Mesothelial cell of epicardium (in vitro differentiated cells): Measurements from ENCODE around the gene FAM81B. TPM values are rescaled to one million over a fixed set of nuclear protein-coding genes. Genes with fewer than 3 reads are reported as not detected.

Source experiments
- DNase-seq, 2 experiments: peaks; one replicate each; pipeline ENCODE4 v3.0.0; 2021; ENCODE audit warnings: low spot score in 2 of 2; ENCODE audit not compliant: unreplicated experiment in 2 of 2
- H3K27ac Mint-ChIP-seq: 2 replicates; pipeline ENCODE4 v1.8.0; 2021; ENCODE audit warnings: mixed read lengths
- H3K27me3 Mint-ChIP-seq: 2 replicates; pipeline ENCODE4 v1.8.0; 2021; ENCODE audit warnings: low read depth, mixed read lengths
- H3K36me3 Mint-ChIP-seq: 2 replicates; pipeline ENCODE4 v1.8.0; 2021; ENCODE audit warnings: mixed read lengths
- H3K4me1 Mint-ChIP-seq: 2 replicates; pipeline ENCODE4 v1.8.0; 2021; ENCODE audit warnings: mixed read lengths
- H3K4me3 Mint-ChIP-seq: 2 replicates; pipeline ENCODE4 v1.8.0; 2021; ENCODE audit warnings: mild to moderate bottlenecking, moderate library complexity, mixed read lengths
- H3K9me3 Mint-ChIP-seq: 2 replicates; pipeline ENCODE4 v1.8.0; 2021; ENCODE audit warnings: mixed read lengths
- total RNA-seq: library from RNA; stranded (reverse); gene quantifications from 3 replicates; pipeline ENCODE4 v1.2.1, GENCODE V29; 2021
- TF ChIP-seq, protein P1 (sequence below): fragments of 200-600 bp; sonication (generic); IDR thresholded peaks from one replicate; pipeline ENCODE4 v1.5.0; 2021; ENCODE audit warnings: antibody characterized with exemption; ENCODE audit not compliant: unreplicated experiment

FAM81B gene
- total RNA-seq, 1 donor from 2014 or later = 4.0 TPM

DNA sequence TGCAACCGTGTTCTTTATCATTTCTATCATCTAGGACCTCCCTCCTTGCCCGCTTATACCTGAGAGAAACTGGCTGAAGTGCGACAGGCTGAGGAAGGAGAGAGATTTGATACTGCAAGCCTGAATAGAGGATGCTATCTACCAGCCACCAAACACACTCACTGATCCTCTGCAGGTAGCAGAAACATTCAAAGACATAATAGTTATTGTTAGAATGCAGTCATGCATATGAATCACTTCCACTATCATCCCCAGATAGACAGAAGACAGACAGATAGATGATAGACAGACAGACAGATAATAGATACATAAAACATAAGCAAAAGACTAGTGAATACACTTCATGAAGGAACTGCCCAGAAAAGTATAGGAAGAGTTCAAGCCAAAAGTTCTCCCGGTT is 32.9 kb downstream of the FAM81B start:
- peaks cover 4% of the 10 kb centered on the region for H3K27me3 Mint-ChIP-seq

DNA sequence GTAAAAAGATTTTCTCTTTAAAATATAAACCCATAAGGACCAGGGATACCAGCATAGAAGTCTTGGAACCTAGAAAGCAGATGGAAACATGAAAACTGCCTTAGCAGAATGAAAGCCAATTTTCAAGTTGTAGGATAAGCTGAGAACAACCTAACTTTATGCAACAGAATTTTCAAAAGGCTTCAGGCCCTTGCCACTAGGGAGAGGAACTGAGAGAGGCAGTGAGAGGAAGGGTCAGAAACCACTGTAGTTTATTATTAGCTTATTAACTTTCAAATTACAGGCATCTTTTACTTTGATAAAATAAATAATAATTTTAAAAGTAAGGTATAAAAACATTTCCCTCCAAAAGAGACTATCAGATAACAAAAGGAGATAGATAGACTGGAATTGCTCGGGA is 33.4 kb downstream of the FAM81B start:
- TF ChIP-seq, protein P1, sequence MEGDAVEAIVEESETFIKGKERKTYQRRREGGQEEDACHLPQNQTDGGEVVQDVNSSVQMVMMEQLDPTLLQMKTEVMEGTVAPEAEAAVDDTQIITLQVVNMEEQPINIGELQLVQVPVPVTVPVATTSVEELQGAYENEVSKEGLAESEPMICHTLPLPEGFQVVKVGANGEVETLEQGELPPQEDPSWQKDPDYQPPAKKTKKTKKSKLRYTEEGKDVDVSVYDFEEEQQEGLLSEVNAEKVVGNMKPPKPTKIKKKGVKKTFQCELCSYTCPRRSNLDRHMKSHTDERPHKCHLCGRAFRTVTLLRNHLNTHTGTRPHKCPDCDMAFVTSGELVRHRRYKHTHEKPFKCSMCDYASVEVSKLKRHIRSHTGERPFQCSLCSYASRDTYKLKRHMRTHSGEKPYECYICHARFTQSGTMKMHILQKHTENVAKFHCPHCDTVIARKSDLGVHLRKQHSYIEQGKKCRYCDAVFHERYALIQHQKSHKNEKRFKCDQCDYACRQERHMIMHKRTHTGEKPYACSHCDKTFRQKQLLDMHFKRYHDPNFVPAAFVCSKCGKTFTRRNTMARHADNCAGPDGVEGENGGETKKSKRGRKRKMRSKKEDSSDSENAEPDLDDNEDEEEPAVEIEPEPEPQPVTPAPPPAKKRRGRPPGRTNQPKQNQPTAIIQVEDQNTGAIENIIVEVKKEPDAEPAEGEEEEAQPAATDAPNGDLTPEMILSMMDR = no peak
- peaks cover 17% of the 10 kb centered on the region for H3K4me1 Mint-ChIP-seq
- no peak overlapping the region for H3K27ac Mint-ChIP-seq

More for the DNA sequence above, 32.9 kb downstream of the FAM81B start:
- Mint-ChIP-seq H3K36me3 (no peaks in the 10 kb centered on the region), H3K4me1 (peaks cover 17% of the 10 kb centered on the region), H3K27ac (no peak overlapping the region), H3K4me3 (no peak overlapping the region), H3K9me3 (peaks cover 9% of the 10 kb centered on the region)
- TF ChIP-seq, protein P1 = no peak
- DNase-seq = no peak

DNA sequence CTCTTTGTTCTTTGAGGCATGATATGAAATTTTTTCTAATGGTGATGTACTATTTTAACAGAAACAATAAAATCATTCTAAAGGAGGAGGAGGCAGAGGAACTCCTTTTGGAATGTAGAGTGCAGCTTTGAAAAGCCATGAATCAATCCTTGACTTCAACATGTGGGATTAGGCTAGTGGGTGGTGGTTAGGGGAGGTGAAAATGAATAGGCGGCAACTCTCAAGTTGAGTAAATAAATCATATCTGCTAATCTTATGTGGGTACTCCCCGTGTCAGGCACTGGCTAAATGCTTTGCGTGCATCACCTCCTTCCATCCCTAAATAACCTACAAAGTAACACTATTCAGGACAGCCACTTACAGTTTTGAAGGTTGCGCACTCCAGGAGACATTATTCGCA is 35.1 kb downstream of the FAM81B start:
- Mint-ChIP-seq H3K4me1 (peaks cover 17% of the 10 kb centered on the region), H3K36me3 (no peaks in the 10 kb centered on the region), H3K4me3 (no peak overlapping the region), H3K9me3 (peaks cover 6% of the 10 kb centered on the region), H3K27ac (no peak overlapping the region), H3K27me3 (peaks cover 4% of the 10 kb centered on the region)
- DNase-seq = no peak
- TF ChIP-seq, protein P1 = no peak

More for the DNA sequence above, 33.4 kb downstream of the FAM81B start:
- H3K36me3 Mint-ChIP-seq = no peaks in the 10 kb centered on the region
- peaks cover 4% of the 10 kb centered on the region for H3K27me3 Mint-ChIP-seq
- no peak for DNase-seq
- peaks cover 9% of the 10 kb centered on the region for H3K9me3 Mint-ChIP-seq
- H3K4me3 Mint-ChIP-seq = no peak overlapping the region

DNA sequence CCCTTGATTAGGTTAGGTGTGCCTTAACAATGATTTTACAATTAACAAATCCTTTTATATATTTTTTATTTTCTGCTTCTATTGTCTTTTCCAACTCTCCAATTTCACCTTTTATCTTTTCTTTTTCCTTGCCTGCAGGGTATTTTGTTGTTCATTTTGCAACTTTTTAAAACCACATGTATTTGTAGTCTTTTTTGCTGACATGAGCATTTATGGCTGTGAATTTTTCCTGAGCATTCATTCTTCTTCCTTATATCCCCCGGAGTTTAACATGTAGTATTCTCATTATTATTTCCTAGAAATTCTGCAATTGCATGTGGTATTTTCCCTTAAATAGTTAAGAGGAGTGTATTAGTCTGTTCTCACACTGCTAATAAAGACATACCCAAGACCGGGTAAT is 41.6 kb downstream of the FAM81B start:
- Mint-ChIP-seq H3K9me3 (peaks cover 10% of the 10 kb centered on the region), H3K27ac (no peak overlapping the region), H3K27me3 (peaks cover 2% of the 10 kb centered on the region), H3K36me3 (peaks cover 2% of the 10 kb centered on the region), H3K4me1 (no peaks in the 10 kb centered on the region), H3K4me3 (no peak overlapping the region)
- TF ChIP-seq, protein P1 = no peak
- no peak for DNase-seq

DNA sequence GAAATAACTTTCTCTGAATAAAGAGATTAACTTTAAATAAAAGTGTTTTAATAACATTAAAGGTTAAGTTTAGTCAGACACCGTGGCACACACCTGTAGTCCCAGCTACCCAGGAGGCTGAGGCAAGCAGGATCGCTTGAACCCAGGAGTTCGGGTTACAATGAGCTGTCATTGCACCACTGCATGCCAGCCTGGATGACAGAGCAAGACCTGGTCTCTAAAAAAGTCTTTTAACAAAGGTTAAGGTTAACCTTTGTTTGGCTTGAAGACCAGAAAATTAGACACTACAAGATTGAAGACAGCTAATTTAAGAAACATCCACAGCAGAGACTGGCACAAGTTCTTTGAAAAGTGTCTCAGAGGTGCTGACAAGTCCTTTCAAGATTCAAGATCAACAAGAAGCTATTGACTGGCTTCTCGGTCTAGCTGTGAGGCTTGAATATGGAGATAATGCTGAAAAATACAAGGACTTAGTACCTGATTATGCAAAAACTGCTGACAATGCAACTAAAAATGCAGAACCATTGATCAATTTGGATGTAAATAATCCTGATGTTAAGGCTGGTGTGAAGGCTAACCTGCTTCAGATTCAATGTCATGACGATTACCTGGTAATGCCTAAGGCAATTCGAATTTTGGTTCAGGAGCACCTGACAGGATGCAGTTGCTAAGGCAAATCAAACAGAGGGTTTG is 48.8 kb downstream of the FAM81B start:
- H3K36me3 Mint-ChIP-seq = no peaks in the 10 kb centered on the region
- no peak overlapping the region for H3K4me3 Mint-ChIP-seq
- no peaks in the 10 kb centered on the region for H3K9me3 Mint-ChIP-seq
- H3K27ac Mint-ChIP-seq = no peak overlapping the region
- H3K27me3 Mint-ChIP-seq = peaks cover 21% of the 10 kb centered on the region
- H3K4me1 Mint-ChIP-seq = no peaks in the 10 kb centered on the region
- no peak for DNase-seq
- TF ChIP-seq, protein P1 = no peak
